ENCODE measurements around the gene TEX2.

- no peak for TF ChIP-seq EZH2 (IDR thresholded peaks at IDR 0.05; ENCODE audit: borderline replicate concordance, low read length)
- TF ChIP-seq CTCF (IDR thresholded peaks at IDR 0.05; ENCODE audit: low read length): no peak
Observed at GRCh38 chr17:64260886-64261285, 2.2 kb downstream of the TEX2 start.

All from OCI-LY1 (cell line).